ENCODE data around the gene C10orf88.
A peak's percentile ranks its signal among the peaks of the same experiment; 100 is the strongest.

C10orf88 gene

DNA sequence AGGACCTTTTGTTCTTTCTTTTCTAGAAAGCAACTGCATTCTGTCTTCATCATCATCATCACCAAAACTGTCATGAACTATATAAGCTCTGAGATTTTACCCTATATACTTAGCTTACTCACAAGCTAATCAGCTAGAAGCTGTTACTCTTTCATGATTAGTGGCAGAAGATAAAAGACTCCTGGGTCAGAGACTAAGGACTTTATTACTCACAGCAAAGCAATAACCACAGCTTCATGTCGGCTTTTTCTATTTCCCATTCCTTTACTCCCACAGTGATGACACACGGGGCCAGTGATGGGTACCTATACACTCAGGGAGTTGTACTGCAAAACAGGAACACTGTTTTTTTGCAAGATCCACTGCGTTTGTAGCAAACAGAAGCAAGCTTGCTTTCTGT is 8.4 kb upstream of the C10orf88 start:
- TF ChIP-seq, protein P1, sequence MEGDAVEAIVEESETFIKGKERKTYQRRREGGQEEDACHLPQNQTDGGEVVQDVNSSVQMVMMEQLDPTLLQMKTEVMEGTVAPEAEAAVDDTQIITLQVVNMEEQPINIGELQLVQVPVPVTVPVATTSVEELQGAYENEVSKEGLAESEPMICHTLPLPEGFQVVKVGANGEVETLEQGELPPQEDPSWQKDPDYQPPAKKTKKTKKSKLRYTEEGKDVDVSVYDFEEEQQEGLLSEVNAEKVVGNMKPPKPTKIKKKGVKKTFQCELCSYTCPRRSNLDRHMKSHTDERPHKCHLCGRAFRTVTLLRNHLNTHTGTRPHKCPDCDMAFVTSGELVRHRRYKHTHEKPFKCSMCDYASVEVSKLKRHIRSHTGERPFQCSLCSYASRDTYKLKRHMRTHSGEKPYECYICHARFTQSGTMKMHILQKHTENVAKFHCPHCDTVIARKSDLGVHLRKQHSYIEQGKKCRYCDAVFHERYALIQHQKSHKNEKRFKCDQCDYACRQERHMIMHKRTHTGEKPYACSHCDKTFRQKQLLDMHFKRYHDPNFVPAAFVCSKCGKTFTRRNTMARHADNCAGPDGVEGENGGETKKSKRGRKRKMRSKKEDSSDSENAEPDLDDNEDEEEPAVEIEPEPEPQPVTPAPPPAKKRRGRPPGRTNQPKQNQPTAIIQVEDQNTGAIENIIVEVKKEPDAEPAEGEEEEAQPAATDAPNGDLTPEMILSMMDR (IDR thresholded peaks at IDR 0.05; ENCODE audit: low read depth, low read length, missing control alignments) = no peak
- Histone ChIP-seq H3K27ac (no peak overlapping the region), H3K36me3 (replicated peaks) (no peaks in the 10 kb centered on the region), H3K27me3 (replicated peaks) (no peaks in the 10 kb centered on the region), H3K4me3 (ENCODE audit: low read depth, low read length) (no peak overlapping the region)
- in situ Hi-C loops (cut with HindIII; ENCODE audit: low pct_ligation_motif_present, low sequenced_read_pairs) = no loop called here
- no peak for DNase-seq

DNA sequence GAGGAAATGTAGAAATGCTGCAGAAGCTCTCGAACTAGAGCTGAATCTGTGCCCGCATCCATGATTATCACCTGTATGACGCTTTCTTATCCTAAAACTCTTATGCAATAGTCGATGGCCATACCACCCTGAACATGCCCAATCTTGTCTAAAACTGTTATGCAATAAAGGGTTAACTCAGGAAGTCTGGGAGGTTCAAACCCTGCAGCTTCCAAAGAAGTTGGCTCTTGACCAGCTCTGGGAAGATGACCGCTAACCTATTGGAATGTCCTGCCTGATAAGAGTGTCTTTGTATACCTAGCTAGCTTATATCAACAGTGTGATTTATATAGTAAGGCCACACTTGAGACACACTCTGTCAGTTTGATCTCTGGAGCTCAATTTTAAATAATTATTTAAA is 3.4 kb upstream of the C10orf88 start:
- TF ChIP-seq, protein P1 (IDR thresholded peaks at IDR 0.05; ENCODE audit: low read depth, low read length, missing control alignments) = no peak
- no peaks in the 10 kb centered on the region for H3K27me3 ChIP-seq (replicated peaks)
- no peak overlapping the region for H3K4me3 ChIP-seq (ENCODE audit: low read depth, low read length)
- in situ Hi-C loops (cut with HindIII; ENCODE audit: low pct_ligation_motif_present, low sequenced_read_pairs) = no loop called here
- no peaks in the 10 kb centered on the region for H3K36me3 ChIP-seq (replicated peaks)
- DNase-seq = peak; percentile 16
- H3K27ac ChIP-seq = no peak overlapping the region

DNA sequence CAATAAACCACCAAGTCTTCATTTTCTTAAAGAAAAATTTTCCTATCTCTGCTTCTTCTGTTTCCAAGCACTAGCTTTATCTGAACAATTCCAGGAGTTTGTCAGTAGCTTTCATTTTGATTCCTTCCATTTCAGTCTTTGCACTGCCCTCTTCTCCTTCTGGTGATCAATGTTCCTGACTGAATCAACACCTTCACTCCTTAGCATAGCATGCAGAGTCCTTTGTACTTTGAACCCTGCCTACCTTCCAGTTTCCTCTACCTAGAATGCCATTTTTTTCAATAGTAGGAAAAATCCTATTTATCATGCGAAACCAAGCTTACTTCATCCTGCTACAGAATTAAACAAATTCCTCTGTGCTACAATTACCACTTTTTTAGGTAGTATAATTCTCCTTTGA is 1.9 kb upstream of the C10orf88 start:
- in situ Hi-C loops (cut with HindIII; ENCODE audit: low pct_ligation_motif_present, low sequenced_read_pairs) = no loop called here
- TF ChIP-seq, protein P1 (IDR thresholded peaks at IDR 0.05; ENCODE audit: low read depth, low read length, missing control alignments) = no peak
- no peak for DNase-seq

DNA sequence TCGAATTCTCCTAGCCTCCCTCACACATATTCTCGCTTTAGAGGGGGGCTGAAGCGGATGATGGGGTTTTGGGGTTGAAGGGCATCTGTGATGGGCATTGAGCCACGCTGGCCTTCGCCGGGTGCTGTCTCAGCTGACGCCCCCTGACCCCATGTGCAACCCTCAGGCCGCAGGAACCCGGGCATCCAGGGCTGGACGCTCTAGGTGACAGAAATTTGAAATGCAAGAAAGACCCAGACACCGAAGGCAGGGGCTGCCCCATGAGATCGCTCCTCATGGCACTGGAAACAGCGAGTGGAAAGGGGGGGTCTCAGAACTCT is 664 bp upstream of the C10orf88 start:
- no peak for DNase-seq
- Histone ChIP-seq H3K27me3 (replicated peaks) (no peaks in the 10 kb centered on the region), H3K36me3 (replicated peaks) (no peaks in the 10 kb centered on the region), H3K27ac (no peak overlapping the region), H3K4me3 (ENCODE audit: low read depth, low read length) (peak overlapping the region; percentile 82)
- in situ Hi-C loops (cut with HindIII; ENCODE audit: low pct_ligation_motif_present, low sequenced_read_pairs) = no loop called here
- TF ChIP-seq, protein P1 (IDR thresholded peaks at IDR 0.05; ENCODE audit: low read depth, low read length, missing control alignments) = no peak

More for the DNA sequence above, 1.9 kb upstream of the C10orf88 start:
- Histone ChIP-seq H3K27me3 (replicated peaks) (no peaks in the 10 kb centered on the region), H3K36me3 (replicated peaks) (no peaks in the 10 kb centered on the region), H3K4me3 (ENCODE audit: low read depth, low read length) (no peak overlapping the region), H3K27ac (no peak overlapping the region)

DNA sequence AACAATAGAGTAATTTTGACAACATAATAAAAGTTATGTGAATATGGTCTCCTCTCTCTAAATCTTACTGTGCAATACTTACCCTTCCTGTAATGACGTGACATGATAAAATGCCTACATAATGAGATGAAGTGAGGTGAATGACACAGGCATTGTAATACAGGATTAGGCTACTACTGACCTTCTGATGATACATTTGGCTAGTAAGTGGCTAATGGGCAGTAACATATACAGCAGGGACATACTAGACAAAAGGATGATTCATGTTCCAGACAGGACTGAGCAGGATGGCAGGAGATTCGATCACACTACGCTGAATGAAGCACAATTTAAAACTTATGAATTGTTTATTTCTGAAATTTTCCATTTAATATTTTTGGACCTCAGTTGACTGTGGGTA is 4.7 kb downstream of the C10orf88 start:
- no peak overlapping the region for H3K27ac ChIP-seq
- DNase-seq = no peak
- no peaks in the 10 kb centered on the region for H3K27me3 ChIP-seq (replicated peaks)
- TF ChIP-seq, protein P1 (IDR thresholded peaks at IDR 0.05; ENCODE audit: low read depth, low read length, missing control alignments) = no peak
- in situ Hi-C loops (cut with HindIII; ENCODE audit: low pct_ligation_motif_present, low sequenced_read_pairs) = no loop called here
- no peak overlapping the region for H3K4me3 ChIP-seq (ENCODE audit: low read depth, low read length)
- H3K36me3 ChIP-seq (replicated peaks) = peaks cover 20% of the 10 kb centered on the region

DNA sequence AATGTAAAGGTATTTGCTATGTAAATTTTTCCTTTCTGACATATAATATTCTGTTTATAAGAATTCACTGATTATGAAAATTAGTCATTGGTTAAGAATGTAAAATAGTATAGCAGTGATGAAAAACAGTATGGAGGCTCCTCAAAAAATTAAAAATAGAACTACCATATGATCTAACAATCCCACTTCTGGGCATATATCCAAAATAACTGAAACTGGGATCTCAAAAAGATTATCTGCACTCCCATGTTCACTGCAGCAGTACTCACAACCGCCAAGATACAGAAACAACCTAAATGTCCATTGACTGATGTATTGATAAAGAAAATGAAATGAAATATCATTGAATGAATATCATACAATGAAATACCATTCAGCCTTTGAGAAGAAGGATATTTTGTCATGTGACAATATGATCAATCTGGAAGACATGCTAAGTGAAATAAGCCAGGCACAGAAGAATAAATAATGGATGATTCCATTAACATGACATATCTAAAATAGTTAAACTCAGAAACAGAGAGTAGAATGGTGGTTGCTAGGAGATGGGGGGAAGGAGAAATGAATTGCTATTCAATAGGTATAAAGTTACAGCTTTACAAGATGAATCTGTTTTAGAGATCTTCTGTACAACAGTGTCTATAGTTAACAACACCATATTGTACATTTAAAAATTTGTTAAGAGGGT is 14.0 kb downstream of the C10orf88 start:
- TF ChIP-seq, protein P1 (IDR thresholded peaks at IDR 0.05; ENCODE audit: low read depth, low read length, missing control alignments) = no peak
- Histone ChIP-seq H3K4me3 (ENCODE audit: low read depth, low read length) (no peak overlapping the region), H3K27me3 (replicated peaks) (no peaks in the 10 kb centered on the region), H3K27ac (peak overlapping the region; percentile 51), H3K36me3 (replicated peaks) (peaks cover 4% of the 10 kb centered on the region)
- in situ Hi-C loops (cut with HindIII; ENCODE audit: low pct_ligation_motif_present, low sequenced_read_pairs) = no loop called here
- DNase-seq = peak; percentile 22
